Vagina (tissue), 2 donors: ENCODE results near the gene METTL23.
"Not testable (repeated sequence)": the region's sequence is repeated elsewhere in the genome, so short reads cannot be mapped to it uniquely, and the experiment has no call there.

ENCODE experiments used
- CTCF ChIP-seq, 3 experiments: fragments of 450-650 bp in 2 of 3; fragments of 200-600 bp in 1 of 3; sonication (generic) in 1 of 3; IDR thresholded peaks; one replicate each; pipeline ENCODE4 v1.5.1; 2017 to 2019; ENCODE audit warnings: antibody characterized with exemption in 3 of 3, mild to moderate bottlenecking in 2 of 3, moderate library complexity in 2 of 3
- POLR2A ChIP-seq, 2 donors: fragments of 450-650 bp; IDR thresholded peaks; one replicate each; pipeline ENCODE4 v1.6.1; 2017; ENCODE audit warnings: antibody characterized with exemption in 2 of 2, mild to moderate bottlenecking in 2 of 2, moderate library complexity in 2 of 2
- POLR2AphosphoS5 ChIP-seq, 2 donors: sonication (generic); formaldehyde crosslinking; IDR thresholded peaks; one replicate each; pipeline ENCODE4 v1.9.0; 2017; ENCODE audit warnings: antibody characterized with exemption in 2 of 2, mild to moderate bottlenecking in 2 of 2, low read depth in 1 of 2; ENCODE audit not compliant: insufficient read depth in 1 of 2

- TF ChIP-seq CTCF (IDR thresholded peaks at IDR 0.05); POLR2AphosphoS5 (IDR thresholded peaks at IDR 0.05; ENCODE audit: insufficient read depth in 1 of 2, low read depth in 1 of 2); POLR2A (IDR thresholded peaks at IDR 0.05): not testable (repeated sequence)
Observed at GRCh38 chr17:76739568-76740115, 13.0 kb downstream of the METTL23 start.
